ENCODE measurements around the gene PTPRJ. TPM values are rescaled to one million over a fixed set of nuclear protein-coding genes. Genes with fewer than 3 reads are reported as not detected.

The PTPRJ gene
- total and polyA plus RNA-seq, 8 donors, result 12.6 to 63.5 (median 16.6) TPM

GRCh38 chr11:48123254-48123875, 143.0 kb downstream of the PTPRJ start:
- Histone ChIP-seq H3K4me1 (no peaks in the 10 kb centered on the region), H3K27me3 (no peaks in the 10 kb centered on the region), H3K4me3 (no peak overlapping the region), H3K36me3 (peaks cover 0 to 71% of the 10 kb centered on the region in 2 donors), H3K27ac (no peak overlapping the region), H3K9me3 (no peaks in the 10 kb centered on the region)
- TF ChIP-seq CTCF (IDR thresholded peaks at IDR 0.05), result no peak
- no peak for DNase-seq
- ATAC-seq, result no peak
- intact Hi-C loops (cut with DNase I), result no loop called here

- ATAC-seq, result no peak
- Histone ChIP-seq H3K4me3 (no peak overlapping the region), H3K27ac (no peak overlapping the region), H3K27me3 (no peaks in the 10 kb centered on the region), H3K4me1 (no peaks in the 10 kb centered on the region), H3K36me3 (peaks cover 0 to 79% of the 10 kb centered on the region in 2 donors), H3K9me3 (no peaks in the 10 kb centered on the region)
- TF ChIP-seq CTCF (IDR thresholded peaks at IDR 0.05), result no peak
- no peak for DNase-seq
- intact Hi-C loops (cut with DNase I), result no loop called here
Observed at GRCh38 chr11:48123934-48124755, 143.8 kb downstream of the PTPRJ start.

GRCh38 chr11:48124880-48125279, 144.5 kb downstream of the PTPRJ start:
- ATAC-seq (no peak), DNase-seq (no peak)
- Histone ChIP-seq H3K4me3 (no peak overlapping the region), H3K27ac (no peak overlapping the region), H3K4me1 (no peaks in the 10 kb centered on the region), H3K27me3 (no peaks in the 10 kb centered on the region), H3K9me3 (no peaks in the 10 kb centered on the region), H3K36me3 (peaks cover 0 to 84% of the 10 kb centered on the region in 2 donors)
- intact Hi-C loops (cut with DNase I), result no loop called here
- TF ChIP-seq CTCF (IDR thresholded peaks at IDR 0.05), result no peak

- TF ChIP-seq CTCF (IDR thresholded peaks at IDR 0.05), result no peak
- Histone ChIP-seq H3K27me3 (no peaks in the 10 kb centered on the region), H3K36me3 (peaks cover 0 to 88% of the 10 kb centered on the region in 2 donors), H3K4me3 (no peak overlapping the region), H3K27ac (no peak overlapping the region), H3K4me1 (no peaks in the 10 kb centered on the region), H3K9me3 (no peaks in the 10 kb centered on the region)
- ATAC-seq, result no peak
- intact Hi-C loops (cut with DNase I), result no loop called here
- no peak for DNase-seq
Observed at GRCh38 chr11:48125866-48126265, 145.5 kb downstream of the PTPRJ start.

- TF ChIP-seq CTCF (IDR thresholded peaks at IDR 0.05), result no peak
- H3K4me1 ChIP-seq, result no peaks in the 10 kb centered on the region
- no peaks in the 10 kb centered on the region for H3K9me3 ChIP-seq
- H3K4me3 ChIP-seq, result no peak overlapping the region
- H3K27ac ChIP-seq, result no peak overlapping the region
- peaks cover 0 to 93% of the 10 kb centered on the region in 2 donors for H3K36me3 ChIP-seq
- H3K27me3 ChIP-seq, result no peaks in the 10 kb centered on the region
- ATAC-seq (no peak), DNase-seq (no peak)
- intact Hi-C loops (cut with DNase I), result no loop called here
Observed at GRCh38 chr11:48127521-48128183, 147.3 kb downstream of the PTPRJ start.
